HG03442 (cell line): ENCODE measurements around the gene ITGB3.
"Not testable (repeated sequence)": the region's sequence is repeated elsewhere in the genome, so short reads cannot be mapped to it uniquely, and the experiment has no call there.

Experiments
- ATAC-seq: cut with Tn5 transposase; IDR thresholded peaks from one replicate; pipeline ENCODE4 v1.9.1; 2021; ENCODE audit warnings: mild to moderate bottlenecking, moderate library complexity; ENCODE audit not compliant: unreplicated experiment

ITGB3 gene

GRCh38 chr17:47253541-47254402, at the start of gene ITGB3:
TSS of gene ITGB3 (plus strand) at chr17:47253827. CDS start at chr17:47253862, 35 bp downstream.
- peak; percentile 73 for ATAC-seq

GRCh38 chr17:47203984-47204721, 49.5 kb upstream of the ITGB3 start:
- ATAC-seq = no peak

- peak; percentile 44 for ATAC-seq
Measured at GRCh38 chr17:47204722-47205418, 48.8 kb upstream of the ITGB3 start.

- peak; percentile 38 for ATAC-seq
Measured at GRCh38 chr17:47205419-47205963, 48.1 kb upstream of the ITGB3 start.

GRCh38 chr17:47207143-47208067, 46.2 kb upstream of the ITGB3 start:
- no peak for ATAC-seq

GRCh38 chr17:47208744-47209488, 44.7 kb upstream of the ITGB3 start, which contains the start of gene MYL4:
TSS of gene MYL4 (plus strand) at chr17:47209348. CDS start at chr17:47209423, 75 bp downstream.
- no peak for ATAC-seq

GRCh38 chr17:47209499-47209898, 44.1 kb upstream of the ITGB3 start:
- ATAC-seq = no peak

GRCh38 chr17:47210105-47210504, 43.5 kb upstream of the ITGB3 start:
- no peak for ATAC-seq

- ATAC-seq = no peak
Measured at GRCh38 chr17:47210779-47211178, 42.8 kb upstream of the ITGB3 start.

- ATAC-seq = no peak
Measured at GRCh38 chr17:47212458-47212857, 41.2 kb upstream of the ITGB3 start.

- ATAC-seq = no peak
Measured at GRCh38 chr17:47213540-47213939, 40.1 kb upstream of the ITGB3 start.

GRCh38 chr17:47214931-47215330, 38.7 kb upstream of the ITGB3 start:
- ATAC-seq = no peak

- not testable (repeated sequence) for ATAC-seq
Measured at GRCh38 chr17:47216821-47217220, 36.8 kb upstream of the ITGB3 start.

GRCh38 chr17:47217279-47217678, 36.3 kb upstream of the ITGB3 start:
- ATAC-seq = not testable (repeated sequence)

GRCh38 chr17:47218896-47219430, 34.7 kb upstream of the ITGB3 start:
- no peak for ATAC-seq

GRCh38 chr17:47219621-47220475, 33.8 kb upstream of the ITGB3 start:
- ATAC-seq = no peak

GRCh38 chr17:47220531-47220999, 33.1 kb upstream of the ITGB3 start:
- ATAC-seq = no peak

GRCh38 chr17:47221154-47221553, 32.5 kb upstream of the ITGB3 start:
- no peak for ATAC-seq
